ENCODE measurements around the gene CDIPT. TPM values are rescaled to one million over a fixed set of nuclear protein-coding genes. Genes with fewer than 3 reads are reported as not detected.

Gene CDIPT
- total and polyA plus RNA-seq, 2 of the 4 experiments (the other 2 are of a cell fraction) = 47.1 to 100 TPM

DNA sequence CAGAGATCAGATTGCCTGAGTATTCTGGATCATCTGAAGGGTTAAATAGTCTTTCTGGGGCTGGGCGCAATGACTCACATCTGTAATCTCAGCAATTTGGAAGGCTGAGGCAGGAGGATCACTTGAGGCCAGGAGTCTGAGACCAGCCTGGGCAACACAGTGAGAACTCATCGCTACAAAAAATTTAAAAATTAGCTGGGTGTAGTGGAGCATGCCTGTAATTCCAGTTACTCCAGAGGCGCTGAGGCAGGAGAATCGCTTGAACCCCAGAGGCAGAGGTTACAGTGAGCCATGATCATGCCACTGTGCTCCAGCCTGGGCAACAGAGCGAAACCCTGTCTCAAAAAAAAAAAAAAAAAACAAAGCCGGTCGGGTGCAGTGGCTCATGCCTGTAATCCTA is 27.1 kb downstream of the CDIPT start:
- Histone ChIP-seq H2AK5ac (ENCODE audit: low read depth, low read length) (no peak overlapping the region), H4K91ac (ENCODE audit: insufficient read depth, low read depth, low read length) (no peak overlapping the region), H3K9ac (ENCODE audit: low read depth, low read length) (no peak overlapping the region), H3K36me3 (ENCODE audit: control insufficient read depth, insufficient read depth, low read length) (peaks cover 73% of the 10 kb centered on the region), H3K9me1 (ENCODE audit: insufficient read depth, low read length) (peaks cover 5% of the 10 kb centered on the region; the same call in 1 of the 2 replicates), H3K4me3 (ENCODE audit: insufficient read depth, low read depth, low read length) (no peak overlapping the region), H3K56ac (ENCODE audit: extremely low read depth, insufficient read depth, low read length) (no peak overlapping the region), H4K8ac (ENCODE audit: low read depth in 2 of 2, low read length in 2 of 2) (no peak overlapping the region), H3K27ac (ENCODE audit: insufficient read depth, low read length) (no peak overlapping the region), H3K27me3 (ENCODE audit: control insufficient read depth, insufficient read depth, low read length) (no peaks in the 10 kb centered on the region), H3K4ac (ENCODE audit: low read depth, low read length) (no peak overlapping the region), H3K23ac (ENCODE audit: low read depth, low read length) (no peak overlapping the region), H3K9me3 (ENCODE audit: control insufficient read depth, insufficient read depth, low read length) (no peaks in the 10 kb centered on the region), H3K4me2 (ENCODE audit: low read depth, low read length) (no peak overlapping the region), H4K5ac (ENCODE audit: low read depth, low read length) (no peak overlapping the region), H3K79me1 (ENCODE audit: low read depth in 1 of 2, low read length in 2 of 2) (peaks cover 16 to 60% of the 10 kb centered on the region in 2 experiments; a peak in 3 of 4 replicates), H2BK120ac (ENCODE audit: low read depth, low read length) (no peak overlapping the region), H4K20me1 (ENCODE audit: insufficient read depth, low read length) (peaks cover 1% of the 10 kb centered on the region; the same call in 1 of the 2 replicates), H2AFZ (replicated peaks; ENCODE audit: low read length, poor library complexity) (no peak overlapping the region), H2BK15ac (ENCODE audit: low read depth, low read length) (no peak overlapping the region), H2AK9ac (replicated peaks; ENCODE audit: low read depth, low read length, poor library complexity) (no peak overlapping the region), H3K14ac (replicated peaks; ENCODE audit: low read depth, low read length) (no peak overlapping the region), H3K4me1 (ENCODE audit: control insufficient read depth, insufficient read depth, low read length) (no peaks in the 10 kb centered on the region; the same call in none of the 2 replicates), H2BK20ac (ENCODE audit: low read depth, low read length) (no peak overlapping the region), H2BK5ac (ENCODE audit: low read depth, low read length, poor library complexity, severe bottlenecking) (no peak overlapping the region), H3K18ac (ENCODE audit: low read depth, low read length) (no peak overlapping the region)
- WGBS, 2 experiments (ENCODE audit: extremely low coverage in 2 of 2, insufficient read length in 1 of 2) = 100% methylated on average over 1 of the region's 7 CpGs; no CpG with 5 or more reads in 1 of the 2 experiments
- intact Hi-C loops (cut with micrococcal nuclease) = no loop called here
- POLR2A ChIA-PET (ENCODE audit: unreplicated experiment) = no interaction called here
- DNase-seq (no peak), ATAC-seq (ENCODE audit: low read depth) (no peak)
- no peak for TF ChIP-seq RCOR1 (IDR thresholded peaks at IDR 0.05; ENCODE audit: insufficient replicate concordance, low read length)
- no peak for TF ChIP-seq POLR2A (IDR thresholded peaks at IDR 0.05; ENCODE audit: low read depth, low read length)
- dilution Hi-C loops (cut with HindIII; ENCODE audit: low sequenced_read_pairs, unreplicated experiment) = no loop called here
- no TSS peak for BruUV-seq (replicated peaks)
- in situ Hi-C loops (cut with MboI; ENCODE audit: low sequenced_read_pairs) = no loop called here
- CTCF ChIA-PET = interaction anchor here (0.6 kb wide), 1 partner anchor 79 kb away, joined by 8 read pairs; no protein-coding TSS in a partner anchor

All from IMR-90 (cell line).